HG03354 (cell line): ENCODE measurements around the gene S100B.

Source experiments
- ATAC-seq: cut with Tn5 transposase; IDR thresholded peaks from one replicate; pipeline ENCODE4 v1.9.1; 2021; ENCODE audit warnings: mild to moderate bottlenecking; ENCODE audit not compliant: unreplicated experiment, poor library complexity, severe bottlenecking

Gene S100B

GRCh38 chr21:46567348-46567747 is 37.5 kb downstream of the S100B start:
- ATAC-seq: no peak

DNA sequence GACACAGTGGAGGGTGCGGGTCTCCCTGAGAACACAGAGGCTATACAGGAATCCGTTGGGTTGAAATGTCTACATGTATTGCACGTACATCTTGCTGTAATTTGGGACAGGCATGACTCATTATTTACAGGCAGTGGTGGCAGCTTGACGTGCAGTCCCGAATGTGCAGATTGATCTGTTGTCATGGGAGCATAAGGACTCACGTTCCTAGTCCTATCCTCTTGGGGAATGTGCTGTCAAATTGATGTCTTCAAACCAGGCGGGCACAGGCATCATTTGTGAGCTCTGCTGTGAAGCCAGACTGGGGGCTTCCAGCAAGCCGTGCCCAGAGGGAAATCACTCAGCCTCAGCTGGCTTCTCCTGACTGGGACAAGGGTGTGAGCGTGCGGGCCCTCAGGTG is 40.5 kb downstream of the S100B start:
- no peak for ATAC-seq

GRCh38 chr21:46562964-46563607 is 41.8 kb downstream of the S100B start:
- ATAC-seq: no peak

DNA sequence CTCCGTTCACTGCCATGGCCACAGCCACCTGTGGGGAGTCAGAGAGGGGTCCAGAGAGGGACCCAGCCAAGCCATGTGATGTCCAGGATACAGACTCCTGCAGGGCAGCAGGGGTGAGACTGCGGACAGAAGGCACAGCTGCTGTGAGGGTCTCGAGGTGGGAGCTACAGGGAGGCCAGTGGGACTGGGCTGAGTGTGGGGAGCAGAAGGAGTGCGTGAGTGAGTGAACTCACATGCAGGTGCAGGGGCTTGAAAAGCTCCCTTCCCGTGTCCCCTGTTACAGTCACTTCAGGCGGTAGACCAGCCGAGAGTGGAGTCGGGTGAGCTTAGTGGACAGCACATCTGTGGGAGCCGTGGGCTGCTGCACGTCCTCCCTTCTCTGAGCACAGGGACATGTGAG is 42.4 kb downstream of the S100B start:
- no peak for ATAC-seq

DNA sequence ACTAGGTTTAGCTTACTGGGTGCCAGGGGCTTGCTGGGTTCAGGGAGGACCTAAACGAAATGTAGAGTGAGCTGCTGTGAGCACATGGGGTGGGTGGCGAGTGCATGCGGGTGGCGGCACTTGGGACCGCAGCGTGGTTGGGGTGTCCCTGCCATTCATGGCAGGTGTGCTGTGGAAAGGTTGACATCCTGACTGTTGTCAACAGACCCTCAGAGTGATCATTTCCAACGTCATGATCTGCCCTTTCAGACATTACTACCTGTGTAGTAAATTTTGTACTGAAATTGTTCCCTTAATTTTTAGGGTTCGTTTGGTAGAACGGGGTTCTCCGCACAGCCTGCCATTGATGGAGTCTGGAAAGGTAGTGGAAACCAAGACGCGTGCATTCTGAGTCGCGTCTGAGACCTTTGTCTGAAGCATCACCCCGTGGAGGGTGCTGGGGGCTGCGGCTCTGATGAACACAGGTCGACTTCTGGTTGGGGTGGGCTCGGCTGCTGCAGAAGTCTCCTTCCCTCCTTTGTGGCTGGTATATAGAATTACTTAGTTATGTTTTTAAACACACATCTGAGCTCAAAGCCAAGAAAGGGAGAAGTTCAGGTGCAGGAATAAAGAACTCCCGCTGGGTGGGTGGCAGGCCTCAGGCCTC is 43.3 kb downstream of the S100B start:
- no peak for ATAC-seq

DNA sequence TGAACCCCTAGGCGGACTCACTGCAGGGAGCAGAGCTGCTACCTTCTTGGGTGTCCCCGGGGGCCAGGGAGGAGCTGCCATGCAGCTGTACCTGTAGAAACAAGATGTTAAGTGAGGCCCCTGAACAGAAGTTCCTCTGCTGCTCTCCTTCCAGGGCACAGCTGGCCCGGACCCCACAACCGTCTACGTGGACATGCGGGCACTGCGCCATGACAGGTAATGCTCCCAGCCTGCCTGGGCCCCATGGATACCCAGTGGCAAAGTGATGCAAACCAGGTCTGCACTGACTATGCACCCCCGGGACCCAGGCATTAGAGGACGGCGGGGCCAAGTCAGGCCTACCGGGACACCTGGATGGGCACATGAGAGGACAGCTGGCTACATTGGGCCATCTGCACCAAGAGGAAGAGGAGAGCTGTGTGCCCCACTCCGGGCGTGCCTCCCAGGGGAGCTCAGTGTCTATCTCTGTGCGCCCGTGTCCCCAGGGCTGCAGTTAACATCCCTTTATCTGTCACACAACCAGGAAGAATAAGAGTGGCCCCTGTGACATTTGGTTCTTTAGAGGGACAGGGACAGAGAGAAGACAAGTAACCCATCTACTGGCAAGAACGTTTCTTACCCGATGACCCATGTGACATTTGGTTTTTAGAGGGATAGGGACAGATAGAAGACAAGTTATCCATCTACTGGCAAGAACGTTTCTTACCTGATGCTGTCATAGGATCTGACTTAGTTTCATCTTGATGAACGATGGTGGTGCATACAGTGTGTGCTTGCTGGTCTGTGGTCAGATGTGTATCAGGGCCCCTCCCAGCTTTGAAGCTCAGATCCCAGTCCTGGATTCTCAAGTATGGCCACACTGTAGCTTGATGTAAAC is 44.1 kb downstream of the S100B start:
- no peak for ATAC-seq

- ATAC-seq: no peak
Observed at GRCh38 chr21:46559291-46559983, 45.4 kb downstream of the S100B start.

DNA sequence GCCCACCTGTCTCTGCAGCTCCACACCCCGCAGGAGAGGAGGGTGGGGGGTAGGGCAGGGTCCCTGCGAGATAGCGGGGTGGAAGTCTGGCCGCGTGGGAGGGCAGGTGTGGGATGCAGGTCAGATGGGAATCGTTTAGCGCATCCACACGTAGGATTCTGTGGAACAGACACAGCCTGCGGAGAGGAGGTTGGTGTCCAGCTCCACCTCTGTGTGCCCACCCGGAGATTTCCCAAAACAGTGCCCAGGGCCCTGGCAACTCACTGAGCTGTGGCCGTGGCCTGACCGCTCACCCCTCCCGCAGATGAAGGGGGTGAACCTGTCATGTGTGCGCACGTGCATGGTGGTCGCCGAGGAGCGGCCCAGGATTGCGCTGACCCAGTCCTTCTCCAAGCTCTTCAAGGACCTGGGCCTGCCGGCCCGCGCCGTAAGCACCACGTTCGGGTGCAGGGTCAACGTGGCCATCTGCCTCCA is 46.9 kb downstream of the S100B start:
- ATAC-seq: no peak

DNA sequence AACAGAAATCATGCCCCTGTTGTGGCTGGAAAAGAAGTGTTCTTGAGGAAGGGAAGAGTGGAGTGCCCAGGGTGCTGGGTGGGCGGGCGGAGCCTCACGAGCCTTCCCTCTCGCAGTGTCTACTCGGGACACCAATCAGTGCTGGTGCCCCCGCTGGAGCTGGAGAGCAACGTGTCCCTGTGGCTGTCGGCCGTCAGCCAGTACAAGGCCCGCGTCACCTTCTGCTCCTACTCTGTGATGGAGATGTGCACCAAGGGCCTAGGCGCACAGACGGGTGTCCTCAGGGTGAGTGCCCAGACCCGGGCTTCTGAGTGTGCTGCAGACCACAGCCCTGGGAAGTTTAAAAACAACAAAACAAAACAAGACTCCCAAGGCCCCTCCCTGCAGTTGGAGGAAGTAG is 47.4 kb downstream of the S100B start:
- no peak for ATAC-seq

DNA sequence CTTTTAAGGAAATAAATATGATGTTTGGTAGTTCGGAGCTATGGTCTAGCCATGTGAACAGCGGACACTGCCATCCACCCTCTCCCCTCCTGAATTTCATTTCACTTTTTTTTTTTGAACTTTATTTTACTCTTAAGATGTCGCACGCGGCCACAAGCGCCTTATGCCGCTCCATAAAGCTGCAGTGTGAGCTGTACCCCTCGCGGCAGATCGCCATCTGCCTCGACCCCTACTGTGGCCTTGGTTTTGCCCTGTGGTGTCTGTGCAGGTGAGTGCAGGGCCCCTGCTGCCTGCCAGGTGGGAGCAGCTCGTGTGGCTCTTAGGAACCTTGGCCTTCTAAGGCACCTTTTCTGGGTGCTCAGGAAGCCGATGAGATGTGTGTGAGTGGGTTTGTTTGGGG is 48.1 kb downstream of the S100B start:
- ATAC-seq: no peak

GRCh38 chr21:46555678-46556077 is 49.2 kb downstream of the S100B start:
- no peak for ATAC-seq

- no peak for ATAC-seq
Observed at GRCh38 chr21:46555225-46555617, 49.7 kb downstream of the S100B start.

- no peak for ATAC-seq
Observed at GRCh38 chr21:46554431-46555224, 50.3 kb downstream of the S100B start.

DNA sequence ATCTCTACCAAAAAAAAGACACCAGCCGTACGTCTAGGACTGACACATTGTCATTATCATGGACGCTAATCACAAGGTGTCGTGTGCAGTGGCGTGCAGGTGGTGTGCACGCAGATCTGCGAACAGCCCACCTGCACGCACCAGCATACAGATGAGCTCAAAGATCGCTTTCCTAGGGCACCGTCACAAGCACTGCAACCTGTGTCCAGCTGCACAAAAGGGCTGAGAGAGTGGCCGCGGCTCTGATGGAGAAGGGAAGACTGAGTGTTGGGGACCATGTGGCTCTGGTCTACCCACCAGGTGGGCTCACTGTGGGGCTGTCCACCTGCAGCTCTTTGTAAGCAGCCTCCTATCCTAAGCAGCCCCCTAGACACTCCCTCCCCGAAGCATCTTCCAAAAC is 50.9 kb downstream of the S100B start:
- ATAC-seq: no peak

GRCh38 chr21:46552865-46553379 is 52.0 kb downstream of the S100B start:
- no peak for ATAC-seq

DNA sequence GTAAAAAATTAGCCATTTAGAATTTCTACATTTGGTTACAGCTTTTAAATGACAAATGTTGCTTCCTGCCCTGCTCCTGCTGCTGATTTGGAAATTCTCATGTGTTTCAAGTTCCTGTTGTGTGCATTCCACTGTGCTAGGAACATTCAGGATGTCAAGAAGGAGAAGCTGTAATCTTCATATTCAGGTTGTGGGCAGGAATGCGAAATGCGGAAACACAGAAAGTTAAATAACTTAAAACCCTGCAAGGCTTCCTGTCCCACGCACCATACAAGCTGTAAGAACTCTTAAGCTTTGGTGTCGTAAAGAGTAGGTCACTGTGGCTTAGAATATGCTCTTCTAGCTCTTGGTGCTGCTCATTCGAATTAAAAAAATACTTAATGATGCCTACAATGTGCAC is 52.6 kb downstream of the S100B start:
- ATAC-seq: no peak

GRCh38 chr21:46551636-46552241 is 53.1 kb downstream of the S100B start:
- no peak for ATAC-seq

GRCh38 chr21:46550116-46550941 is 54.6 kb downstream of the S100B start:
- no peak for ATAC-seq
